Measurements from ENCODE around the gene CSNK1A1L. TPM values are rescaled to one million over a fixed set of nuclear protein-coding genes. Genes with fewer than 3 reads are reported as not detected.

Gene CSNK1A1L
- total and polyA plus RNA-seq, 2 of the 13 experiments (the other 11 are each of a cell fraction or from before 2014, with no cell fraction given): not detected

DNA sequence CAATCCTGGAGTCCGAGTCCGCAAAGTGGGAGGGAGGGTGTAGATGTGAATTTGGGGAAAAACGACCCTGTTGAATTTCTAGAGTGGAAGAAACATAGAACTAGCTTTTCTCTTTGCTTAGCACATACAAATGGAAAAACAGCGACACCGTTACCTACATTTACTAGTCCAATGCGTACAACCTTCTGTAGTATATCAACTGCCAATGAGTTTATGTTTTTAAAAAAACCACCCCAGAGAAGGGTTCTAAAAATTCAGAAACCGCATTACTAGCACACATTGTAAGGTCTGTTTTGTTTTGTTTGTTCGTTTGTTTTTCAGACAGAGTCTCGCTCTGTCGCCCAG is 45.6 kb downstream of the CSNK1A1L start:
- peak overlapping the region; percentile 69 to 89 (median 86) for H3K4me3 ChIP-seq (replicated peaks in 1 of 3; ENCODE audit: insufficient read depth in 1 of 3, low read depth in 2 of 3, low read length in 3 of 3)
- DNase-seq (ENCODE audit: low spot score) (no peak), FAIRE-seq (no peak), ATAC-seq (peak; percentile 34)
- H3K9me3 ChIP-seq (ENCODE audit: low read length): no peaks in the 10 kb centered on the region
- ChIA-PET CTCF (ENCODE audit: low intra/inter-chr PET ratio, low total read pairs) (no interaction called here), POLR2A (no interaction called here)
- peaks cover 18% of the 10 kb centered on the region for H3K4me1 ChIP-seq (ENCODE audit: insufficient read depth, low read length)
- BruUV-seq (replicated peaks): no TSS peak
- in situ Hi-C loops (cut with HindIII; ENCODE audit: extremely low pct_ligation_motif_present, low pct_unique_long_range_greater_than_20kb): no loop called here
- H2AFZ ChIP-seq (ENCODE audit: low read length): peak overlapping the region; percentile 99
- no peak overlapping the region for H3K27ac ChIP-seq (ENCODE audit: extremely low read length, insufficient read depth, low read length)
- H3K9ac ChIP-seq (ENCODE audit: insufficient read depth, low read depth, low read length): peak overlapping the region; percentile 66
- no peaks in the 10 kb centered on the region for H3K36me3 ChIP-seq (replicated peaks in 1 of 2; ENCODE audit: control insufficient read depth in 1 of 2, insufficient read depth in 2 of 2, low read length in 2 of 2)
- intact Hi-C loops (cut with micrococcal nuclease; ENCODE audit: unreplicated experiment): loop anchor here (1.0 to 5.0 kb wide), 3 partner anchors 9 to 241 kb away; partner anchors contain the start of genes EXOSC8 and RFXAP
- no peaks in the 10 kb centered on the region for H4K20me1 ChIP-seq (ENCODE audit: insufficient read depth, low read length)
- peaks cover 28% of the 10 kb centered on the region for H3K79me2 ChIP-seq (ENCODE audit: insufficient read depth, low read length)
- H3K27me3 ChIP-seq (ENCODE audit: control insufficient read depth in 1 of 2, insufficient read depth in 2 of 2, low read length in 2 of 2): peaks cover 0 to 3% of the 10 kb centered on the region in 2 experiments; a peak in 1 of 5 replicates
- WGBS (ENCODE audit: low lambda C conversion rate): 1% methylated on average over 10 of the region's 10 CpGs
- peak overlapping the region; percentile 77 for H3K4me2 ChIP-seq (ENCODE audit: low read depth, low read length)
- TF ChIP-seq ZNF557 (CRISPR knock-in tag; IDR thresholded peaks at IDR 0.05) (no peak), ZNF550 (CRISPR knock-in tag; IDR thresholded peaks at IDR 0.05; ENCODE audit: borderline replicate concordance) (no peak), CEBPG (CRISPR knock-in tag; IDR thresholded peaks at IDR 0.05) (no peak), ZNF556 (CRISPR knock-in tag; IDR thresholded peaks at IDR 0.05; ENCODE audit: borderline replicate concordance) (no peak), CREM (IDR thresholded peaks at IDR 0.05) (no peak), CREM (CRISPR knock-in tag; IDR thresholded peaks at IDR 0.05) (no peak), CHD4 (IDR thresholded peaks at IDR 0.05; ENCODE audit: borderline replicate concordance, low read length) (no peak)
- TF ChIP-seq, protein P1, sequence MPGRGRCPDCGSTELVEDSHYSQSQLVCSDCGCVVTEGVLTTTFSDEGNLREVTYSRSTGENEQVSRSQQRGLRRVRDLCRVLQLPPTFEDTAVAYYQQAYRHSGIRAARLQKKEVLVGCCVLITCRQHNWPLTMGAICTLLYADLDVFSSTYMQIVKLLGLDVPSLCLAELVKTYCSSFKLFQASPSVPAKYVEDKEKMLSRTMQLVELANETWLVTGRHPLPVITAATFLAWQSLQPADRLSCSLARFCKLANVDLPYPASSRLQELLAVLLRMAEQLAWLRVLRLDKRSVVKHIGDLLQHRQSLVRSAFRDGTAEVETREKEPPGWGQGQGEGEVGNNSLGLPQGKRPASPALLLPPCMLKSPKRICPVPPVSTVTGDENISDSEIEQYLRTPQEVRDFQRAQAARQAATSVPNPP (CRISPR knock-in tag; IDR thresholded peaks at IDR 0.05): no peak
- TF ChIP-seq, protein P2, sequence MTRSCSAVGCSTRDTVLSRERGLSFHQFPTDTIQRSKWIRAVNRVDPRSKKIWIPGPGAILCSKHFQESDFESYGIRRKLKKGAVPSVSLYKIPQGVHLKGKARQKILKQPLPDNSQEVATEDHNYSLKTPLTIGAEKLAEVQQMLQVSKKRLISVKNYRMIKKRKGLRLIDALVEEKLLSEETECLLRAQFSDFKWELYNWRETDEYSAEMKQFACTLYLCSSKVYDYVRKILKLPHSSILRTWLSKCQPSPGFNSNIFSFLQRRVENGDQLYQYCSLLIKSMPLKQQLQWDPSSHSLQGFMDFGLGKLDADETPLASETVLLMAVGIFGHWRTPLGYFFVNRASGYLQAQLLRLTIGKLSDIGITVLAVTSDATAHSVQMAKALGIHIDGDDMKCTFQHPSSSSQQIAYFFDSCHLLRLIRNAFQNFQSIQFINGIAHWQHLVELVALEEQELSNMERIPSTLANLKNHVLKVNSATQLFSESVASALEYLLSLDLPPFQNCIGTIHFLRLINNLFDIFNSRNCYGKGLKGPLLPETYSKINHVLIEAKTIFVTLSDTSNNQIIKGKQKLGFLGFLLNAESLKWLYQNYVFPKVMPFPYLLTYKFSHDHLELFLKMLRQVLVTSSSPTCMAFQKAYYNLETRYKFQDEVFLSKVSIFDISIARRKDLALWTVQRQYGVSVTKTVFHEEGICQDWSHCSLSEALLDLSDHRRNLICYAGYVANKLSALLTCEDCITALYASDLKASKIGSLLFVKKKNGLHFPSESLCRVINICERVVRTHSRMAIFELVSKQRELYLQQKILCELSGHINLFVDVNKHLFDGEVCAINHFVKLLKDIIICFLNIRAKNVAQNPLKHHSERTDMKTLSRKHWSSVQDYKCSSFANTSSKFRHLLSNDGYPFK (CRISPR knock-in tag; IDR thresholded peaks at IDR 0.05; ENCODE audit: borderline replicate concordance): no peak
- TF ChIP-seq, protein P3, sequence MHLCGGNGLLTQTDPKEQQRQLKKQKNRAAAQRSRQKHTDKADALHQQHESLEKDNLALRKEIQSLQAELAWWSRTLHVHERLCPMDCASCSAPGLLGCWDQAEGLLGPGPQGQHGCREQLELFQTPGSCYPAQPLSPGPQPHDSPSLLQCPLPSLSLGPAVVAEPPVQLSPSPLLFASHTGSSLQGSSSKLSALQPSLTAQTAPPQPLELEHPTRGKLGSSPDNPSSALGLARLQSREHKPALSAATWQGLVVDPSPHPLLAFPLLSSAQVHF (CRISPR knock-in tag; IDR thresholded peaks at IDR 0.05): no peak
- TF ChIP-seq, protein P4, sequence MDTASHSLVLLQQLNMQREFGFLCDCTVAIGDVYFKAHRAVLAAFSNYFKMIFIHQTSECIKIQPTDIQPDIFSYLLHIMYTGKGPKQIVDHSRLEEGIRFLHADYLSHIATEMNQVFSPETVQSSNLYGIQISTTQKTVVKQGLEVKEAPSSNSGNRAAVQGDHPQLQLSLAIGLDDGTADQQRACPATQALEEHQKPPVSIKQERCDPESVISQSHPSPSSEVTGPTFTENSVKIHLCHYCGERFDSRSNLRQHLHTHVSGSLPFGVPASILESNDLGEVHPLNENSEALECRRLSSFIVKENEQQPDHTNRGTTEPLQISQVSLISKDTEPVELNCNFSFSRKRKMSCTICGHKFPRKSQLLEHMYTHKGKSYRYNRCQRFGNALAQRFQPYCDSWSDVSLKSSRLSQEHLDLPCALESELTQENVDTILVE (CRISPR knock-in tag; IDR thresholded peaks at IDR 0.05): 0 out of 2 replicates have a peak, but pooled peaks have one; percentile 3
- TF ChIP-seq, protein P5, sequence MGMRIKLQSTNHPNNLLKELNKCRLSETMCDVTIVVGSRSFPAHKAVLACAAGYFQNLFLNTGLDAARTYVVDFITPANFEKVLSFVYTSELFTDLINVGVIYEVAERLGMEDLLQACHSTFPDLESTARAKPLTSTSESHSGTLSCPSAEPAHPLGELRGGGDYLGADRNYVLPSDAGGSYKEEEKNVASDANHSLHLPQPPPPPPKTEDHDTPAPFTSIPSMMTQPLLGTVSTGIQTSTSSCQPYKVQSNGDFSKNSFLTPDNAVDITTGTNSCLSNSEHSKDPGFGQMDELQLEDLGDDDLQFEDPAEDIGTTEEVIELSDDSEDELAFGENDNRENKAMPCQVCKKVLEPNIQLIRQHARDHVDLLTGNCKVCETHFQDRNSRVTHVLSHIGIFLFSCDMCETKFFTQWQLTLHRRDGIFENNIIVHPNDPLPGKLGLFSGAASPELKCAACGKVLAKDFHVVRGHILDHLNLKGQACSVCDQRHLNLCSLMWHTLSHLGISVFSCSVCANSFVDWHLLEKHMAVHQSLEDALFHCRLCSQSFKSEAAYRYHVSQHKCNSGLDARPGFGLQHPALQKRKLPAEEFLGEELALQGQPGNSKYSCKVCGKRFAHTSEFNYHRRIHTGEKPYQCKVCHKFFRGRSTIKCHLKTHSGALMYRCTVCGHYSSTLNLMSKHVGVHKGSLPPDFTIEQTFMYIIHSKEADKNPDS (CRISPR knock-in tag; IDR thresholded peaks at IDR 0.05): no peak
- TF ChIP-seq, protein P6, sequence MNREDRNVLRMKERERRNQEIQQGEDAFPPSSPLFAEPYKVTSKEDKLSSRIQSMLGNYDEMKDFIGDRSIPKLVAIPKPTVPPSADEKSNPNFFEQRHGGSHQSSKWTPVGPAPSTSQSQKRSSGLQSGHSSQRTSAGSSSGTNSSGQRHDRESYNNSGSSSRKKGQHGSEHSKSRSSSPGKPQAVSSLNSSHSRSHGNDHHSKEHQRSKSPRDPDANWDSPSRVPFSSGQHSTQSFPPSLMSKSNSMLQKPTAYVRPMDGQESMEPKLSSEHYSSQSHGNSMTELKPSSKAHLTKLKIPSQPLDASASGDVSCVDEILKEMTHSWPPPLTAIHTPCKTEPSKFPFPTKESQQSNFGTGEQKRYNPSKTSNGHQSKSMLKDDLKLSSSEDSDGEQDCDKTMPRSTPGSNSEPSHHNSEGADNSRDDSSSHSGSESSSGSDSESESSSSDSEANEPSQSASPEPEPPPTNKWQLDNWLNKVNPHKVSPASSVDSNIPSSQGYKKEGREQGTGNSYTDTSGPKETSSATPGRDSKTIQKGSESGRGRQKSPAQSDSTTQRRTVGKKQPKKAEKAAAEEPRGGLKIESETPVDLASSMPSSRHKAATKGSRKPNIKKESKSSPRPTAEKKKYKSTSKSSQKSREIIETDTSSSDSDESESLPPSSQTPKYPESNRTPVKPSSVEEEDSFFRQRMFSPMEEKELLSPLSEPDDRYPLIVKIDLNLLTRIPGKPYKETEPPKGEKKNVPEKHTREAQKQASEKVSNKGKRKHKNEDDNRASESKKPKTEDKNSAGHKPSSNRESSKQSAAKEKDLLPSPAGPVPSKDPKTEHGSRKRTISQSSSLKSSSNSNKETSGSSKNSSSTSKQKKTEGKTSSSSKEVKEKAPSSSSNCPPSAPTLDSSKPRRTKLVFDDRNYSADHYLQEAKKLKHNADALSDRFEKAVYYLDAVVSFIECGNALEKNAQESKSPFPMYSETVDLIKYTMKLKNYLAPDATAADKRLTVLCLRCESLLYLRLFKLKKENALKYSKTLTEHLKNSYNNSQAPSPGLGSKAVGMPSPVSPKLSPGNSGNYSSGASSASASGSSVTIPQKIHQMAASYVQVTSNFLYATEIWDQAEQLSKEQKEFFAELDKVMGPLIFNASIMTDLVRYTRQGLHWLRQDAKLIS (CRISPR knock-in tag; IDR thresholded peaks at IDR 0.05): no peak
